HG03103 (cell line): ENCODE results near the gene NMRAL1.

Experiments
- ATAC-seq: cut with Tn5 transposase; IDR thresholded peaks from one replicate; pipeline ENCODE4 v1.9.1; 2021; ENCODE audit warnings: low read depth; ENCODE audit not compliant: unreplicated experiment

NMRAL1 gene

DNA sequence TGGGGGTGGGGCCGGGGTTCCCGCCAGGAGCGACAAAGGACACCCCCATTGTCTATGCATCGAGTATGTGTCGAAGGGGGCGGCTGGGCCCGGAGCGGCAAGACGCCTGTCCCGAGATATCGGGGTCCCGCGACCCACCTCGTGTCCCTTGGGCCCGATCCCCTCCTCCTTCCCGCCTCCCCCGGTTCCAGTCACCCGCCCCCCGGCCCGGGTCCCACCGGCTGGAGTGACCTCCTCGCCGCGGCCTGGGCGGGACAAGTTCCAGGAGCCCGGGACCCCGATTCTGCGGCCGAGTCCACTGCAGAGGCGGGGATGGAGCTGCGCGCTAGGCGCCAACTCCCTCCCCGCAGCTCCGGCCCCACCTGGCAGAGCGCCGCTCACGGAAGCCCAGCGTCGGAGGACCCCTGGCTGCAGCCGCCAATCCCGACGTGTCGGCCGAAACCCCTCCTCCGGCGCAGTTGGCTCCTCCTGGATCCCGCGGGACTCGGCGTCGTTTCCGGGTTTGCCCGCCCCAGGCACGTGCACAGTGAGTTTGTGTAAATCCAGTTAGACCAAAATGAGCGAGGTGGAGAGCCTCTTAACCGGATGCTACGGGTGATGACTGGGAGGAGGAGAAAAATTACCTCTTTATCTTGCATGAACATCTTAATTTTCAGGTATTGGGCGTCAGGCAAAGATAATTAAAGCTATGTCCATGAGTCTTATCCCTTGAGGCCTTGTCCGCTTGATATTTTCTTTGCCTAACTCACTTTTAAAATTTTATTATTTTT is at the start of gene NMRAL1:
TSS of gene NMRAL1 (minus strand) at position 434 of the 770 bp plus-strand sequence. CDS start 493 bp downstream, outside the sequence.
- ATAC-seq, result peak; percentile 55

DNA sequence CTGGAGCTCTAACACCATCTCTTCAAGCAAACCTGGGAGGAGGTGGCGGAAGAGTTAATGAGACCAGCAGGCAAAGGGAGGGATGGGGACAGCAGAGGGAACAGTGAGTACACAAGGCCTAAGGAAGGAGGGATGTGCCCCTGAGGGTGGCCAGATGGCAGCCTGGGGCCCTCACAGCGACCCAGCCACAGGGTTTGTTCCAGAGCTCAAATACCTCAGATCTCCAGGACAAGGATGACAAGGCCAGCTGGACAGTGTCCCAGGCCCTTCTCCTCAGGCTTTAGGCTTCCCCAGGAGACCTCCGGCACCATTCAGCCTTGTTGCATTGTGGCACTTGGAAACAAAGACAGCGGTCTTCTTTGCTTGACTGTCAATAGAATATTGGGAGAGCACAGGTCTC is 49.3 kb upstream of the NMRAL1 start:
- ATAC-seq, result no peak

- no peak for ATAC-seq
Measured at GRCh38 chr16:4522051-4522581, 47.7 kb upstream of the NMRAL1 start.

GRCh38 chr16:4520913-4521312 is 46.5 kb upstream of the NMRAL1 start:
- no peak for ATAC-seq

- no peak for ATAC-seq
Measured at GRCh38 chr16:4519274-4520058, 45.0 kb upstream of the NMRAL1 start.

GRCh38 chr16:4517812-4518680 is 43.6 kb upstream of the NMRAL1 start:
- no peak for ATAC-seq

- peak; percentile 63 for ATAC-seq
Measured at GRCh38 chr16:4515611-4516233, 41.3 kb upstream of the NMRAL1 start.

DNA sequence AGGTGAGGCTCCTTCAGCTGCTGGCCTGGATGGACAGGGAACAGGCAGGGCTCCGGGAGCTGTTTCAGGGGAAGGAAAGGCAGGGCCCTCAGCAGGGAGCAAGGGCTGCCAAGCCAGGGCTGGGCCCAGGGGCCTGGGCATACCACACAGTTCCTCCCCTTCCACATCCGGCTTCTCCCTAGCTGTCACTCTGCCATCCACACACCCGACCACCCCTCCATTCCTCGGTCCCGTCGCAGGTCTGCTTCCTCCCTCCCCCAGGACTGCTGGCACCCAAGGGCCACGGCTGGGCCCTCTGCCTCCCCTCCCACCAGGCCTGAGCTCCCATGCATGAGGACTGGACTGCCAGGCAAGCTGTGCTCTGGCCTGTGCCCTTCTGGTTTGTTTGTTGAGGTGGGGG is 40.2 kb upstream of the NMRAL1 start:
- ATAC-seq, result no peak

GRCh38 chr16:4513881-4514280 is 39.5 kb upstream of the NMRAL1 start:
- ATAC-seq, result no peak

DNA sequence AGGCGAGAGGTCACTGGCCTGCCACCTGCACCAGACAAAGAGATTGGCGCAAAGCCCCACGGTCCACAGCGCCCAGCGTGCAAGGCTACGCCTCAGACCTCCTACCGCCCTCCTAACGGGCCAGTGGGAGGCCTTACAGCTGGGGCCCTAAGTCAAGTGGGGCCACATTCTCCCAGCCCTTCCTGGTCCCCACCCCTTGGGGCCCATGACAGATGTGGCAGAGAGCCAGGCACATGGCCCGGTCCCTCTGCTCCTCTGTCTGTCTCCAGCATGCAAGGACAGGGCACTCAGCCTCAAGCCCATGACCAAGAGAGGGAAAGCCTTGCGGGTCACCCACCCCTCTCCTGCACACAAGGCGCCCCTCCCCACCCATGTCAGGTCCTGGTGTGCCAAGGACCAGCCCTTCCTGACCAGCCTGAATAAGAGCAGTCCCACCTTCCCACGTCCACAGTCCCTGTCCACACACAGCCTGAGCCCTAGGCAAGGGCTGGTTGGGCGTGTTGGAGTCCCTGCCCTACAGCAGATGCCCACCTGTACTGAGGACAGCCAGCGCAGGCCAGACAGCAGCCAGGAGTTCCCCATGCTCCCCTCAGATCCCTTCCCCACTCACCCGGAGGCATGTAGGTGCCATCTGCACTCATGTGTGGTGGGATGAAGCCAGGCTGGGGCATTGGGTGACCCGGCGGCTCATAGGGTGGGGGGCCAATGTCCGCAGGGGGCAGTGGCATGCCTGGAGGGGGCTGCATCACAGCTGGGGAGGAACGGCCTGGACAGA is 38.8 kb upstream of the NMRAL1 start:
- no peak for ATAC-seq

GRCh38 chr16:4512473-4512872 is 38.0 kb upstream of the NMRAL1 start:
- ATAC-seq, result no peak

GRCh38 chr16:4511441-4512082 is 37.1 kb upstream of the NMRAL1 start:
- no peak for ATAC-seq

DNA sequence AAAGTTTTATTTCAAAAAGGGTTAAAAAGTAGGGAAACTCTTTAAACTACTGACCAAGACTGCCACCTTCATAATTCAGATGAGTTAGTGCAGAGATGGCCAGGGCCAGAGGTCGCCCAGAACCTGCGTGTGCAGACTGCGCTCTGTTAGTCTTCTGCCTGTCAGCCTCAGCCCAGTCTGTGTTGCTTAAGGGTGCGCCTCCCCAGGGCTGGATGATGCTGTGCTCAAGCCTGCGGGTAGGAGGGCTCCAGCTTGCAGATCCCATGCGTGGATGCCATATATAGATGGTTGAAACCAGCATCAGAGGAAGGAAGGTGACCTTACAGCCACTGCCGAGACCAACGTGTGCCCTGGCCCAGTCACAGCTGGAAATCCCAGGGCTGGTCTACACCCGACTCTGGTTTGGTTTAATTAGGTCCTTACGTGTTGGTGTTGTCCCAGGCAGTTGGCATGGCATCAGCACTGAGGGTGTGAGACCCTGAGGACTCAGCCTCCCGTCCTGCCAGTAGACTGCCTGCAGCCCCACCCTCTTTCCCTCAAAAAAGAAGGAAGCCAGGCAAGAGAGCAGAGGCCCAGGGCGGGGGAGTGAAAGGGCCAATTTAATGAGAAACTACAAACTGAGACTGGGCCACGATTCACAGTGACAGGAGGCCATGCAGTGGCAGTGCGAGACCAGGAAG is 36.5 kb upstream of the NMRAL1 start:
- ATAC-seq, result no peak

DNA sequence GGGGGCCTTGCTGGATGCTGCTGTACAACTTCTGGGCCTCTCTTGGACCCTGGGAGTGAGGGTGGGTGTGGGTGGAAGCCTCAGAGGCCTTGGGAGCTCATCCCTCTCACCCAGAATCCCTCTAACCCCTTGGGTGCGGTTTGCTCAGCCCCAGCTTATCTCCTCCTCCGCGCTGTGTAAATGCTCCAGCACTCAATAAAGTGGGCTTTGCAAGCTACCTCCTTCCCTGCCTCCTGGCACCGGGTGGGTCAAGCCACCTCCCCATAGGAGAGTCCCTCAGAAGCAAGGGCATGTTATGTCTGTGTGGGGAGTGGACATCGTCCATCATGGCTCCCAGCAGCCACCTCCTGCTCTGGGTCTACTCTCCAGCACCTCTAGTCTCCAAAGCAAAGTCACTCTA is 35.7 kb upstream of the NMRAL1 start:
- ATAC-seq, result no peak

GRCh38 chr16:4509420-4509819 is 35.0 kb upstream of the NMRAL1 start:
- ATAC-seq, result no peak

GRCh38 chr16:4508806-4509205 is 34.4 kb upstream of the NMRAL1 start:
- no peak for ATAC-seq

DNA sequence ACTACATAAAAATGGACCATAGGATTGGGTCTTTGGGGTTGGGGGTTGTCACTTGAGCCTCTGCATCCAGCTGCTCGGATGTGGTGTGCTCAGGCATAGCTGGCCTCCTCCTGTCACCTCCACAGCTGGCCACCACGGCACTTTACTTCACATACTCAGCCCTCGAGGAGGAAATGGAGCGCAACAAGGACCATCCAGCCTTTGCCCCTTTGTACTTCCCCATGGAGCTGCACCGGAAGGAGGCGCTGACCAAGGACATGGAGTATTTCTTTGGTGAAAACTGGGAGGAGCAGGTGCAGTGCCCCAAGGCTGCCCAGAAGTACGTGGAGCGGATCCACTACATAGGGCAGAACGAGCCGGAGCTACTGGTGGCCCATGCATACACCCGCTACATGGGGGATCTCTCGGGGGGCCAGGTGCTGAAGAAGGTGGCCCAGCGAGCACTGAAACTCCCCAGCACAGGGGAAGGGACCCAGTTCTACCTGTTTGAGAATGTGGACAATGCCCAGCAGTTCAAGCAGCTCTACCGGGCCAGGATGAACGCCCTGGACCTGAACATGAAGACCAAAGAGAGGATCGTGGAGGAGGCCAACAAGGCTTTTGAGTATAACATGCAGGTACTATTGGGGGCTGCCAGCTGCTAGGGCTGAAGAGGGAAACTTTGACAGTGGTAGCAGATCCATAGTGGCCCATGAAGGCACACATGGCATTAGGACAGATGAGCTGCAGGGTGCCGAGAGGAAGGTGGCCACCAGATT is 33.3 kb upstream of the NMRAL1 start:
- ATAC-seq, result no peak

DNA sequence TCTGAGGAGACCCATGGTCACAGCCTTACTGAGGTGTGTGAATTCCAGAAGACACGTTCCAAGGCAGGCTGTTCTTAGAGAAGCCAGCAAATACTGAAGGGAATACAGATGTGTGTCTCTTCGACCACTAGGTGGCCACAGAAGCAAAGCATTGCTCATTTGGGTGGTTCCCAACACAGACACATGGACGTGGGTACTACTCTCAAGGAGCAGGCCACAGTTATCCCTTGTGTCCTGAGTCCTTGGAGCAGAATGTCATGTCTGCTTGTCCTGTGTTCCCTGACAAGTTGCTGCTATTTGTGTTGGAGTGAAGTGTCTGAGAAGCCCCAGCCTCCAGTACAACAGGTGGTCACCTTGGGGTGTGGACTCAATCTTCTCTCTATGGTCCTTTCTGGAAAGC is 32.0 kb upstream of the NMRAL1 start:
- ATAC-seq, result no peak
